Neural cell (in vitro differentiated cells): ENCODE results near the gene NXPE1. TPM values are rescaled to one million over a fixed set of nuclear protein-coding genes. Genes with fewer than 3 reads are reported as not detected.

Experiments used
- H2AFZ ChIP-seq: fragments of 200-600, 300-800 bp; sonication (generic), shearing (Covaris generic); 2 replicates; pipeline ENCODE4 v1.6.0; 2014; ENCODE audit warnings: low read depth, mild to moderate bottlenecking, antibody characterized with exemption, low read length, moderate library complexity
- H3F3A ChIP-seq: fragments of 200-600 bp; shearing (Covaris generic); 2 replicates; pipeline ENCODE4 v1.6.1; 2016; ENCODE audit warnings: mild to moderate bottlenecking, moderate library complexity, mixed read lengths, antibody characterized with exemption, low read length; ENCODE audit not compliant: insufficient read depth, poor library complexity, severe bottlenecking
- H3K27ac ChIP-seq: fragments of 200-600, 300-800 bp; sonication (generic), shearing (Covaris generic); 2 replicates; pipeline ENCODE4 v1.5.1; 2014; ENCODE audit warnings: mild to moderate bottlenecking, low read length, moderate library complexity
- H3K27me3 ChIP-seq: fragments of 300-800, 200-600 bp; sonication (generic), shearing (Covaris generic); 2 replicates; pipeline ENCODE4 v1.6.0; 2014; ENCODE audit warnings: mild to moderate bottlenecking, low read depth, low read length, moderate library complexity; ENCODE audit not compliant: insufficient read depth
- H3K36me3 ChIP-seq: fragments of 300-800, 200-600 bp; sonication (generic), shearing (Covaris generic); 2 replicates; pipeline ENCODE4 v1.5.1; 2014; ENCODE audit warnings: mild to moderate bottlenecking, antibody characterized with exemption, low read length, moderate library complexity; ENCODE audit not compliant: insufficient read depth
- H3K4me2 ChIP-seq: fragments of 300-800, 200-600 bp; sonication (generic), shearing (Covaris generic); 2 replicates; pipeline ENCODE4 v1.6.0; 2014; ENCODE audit warnings: mild to moderate bottlenecking, low read length
- H3K4me3 ChIP-seq: fragments of 300-800, 200-600 bp; sonication (generic), shearing (Covaris generic); 2 replicates; pipeline ENCODE4 v1.5.1; 2014; ENCODE audit warnings: mild to moderate bottlenecking, low read length, moderate library complexity
- H3K79me2 ChIP-seq: fragments of 200-600 bp; shearing (Covaris generic); replicated peaks from 2 replicates; pipeline ENCODE4 v1.6.0; 2014; ENCODE audit warnings: mild to moderate bottlenecking, low read length, moderate library complexity; ENCODE audit not compliant: insufficient read depth
- H3K9ac ChIP-seq: fragments of 300-800, 200-600 bp; sonication (generic), shearing (Covaris generic); 2 replicates; pipeline ENCODE4 v1.6.1; 2016; ENCODE audit warnings: mild to moderate bottlenecking, low read length, mixed read lengths
- H3K9me2 ChIP-seq: fragments of 200-600 bp; shearing (Covaris generic); 2 replicates; pipeline ENCODE4 v1.6.1; 2016; ENCODE audit warnings: mild to moderate bottlenecking, low read length, mixed read lengths; ENCODE audit not compliant: insufficient read depth
- H3K9me3 ChIP-seq: fragments of 200-600, 300-800 bp; sonication (generic), shearing (Covaris generic); 2 replicates; pipeline ENCODE4 v1.6.1; 2016; ENCODE audit warnings: mild to moderate bottlenecking, mixed run types, low read length, moderate library complexity, mixed read lengths
- H4K20me1 ChIP-seq: fragments of 200-600 bp; shearing (Covaris generic); 2 replicates; pipeline ENCODE4 v1.6.1; 2016; ENCODE audit warnings: mild to moderate bottlenecking, mixed run types; ENCODE audit not compliant: insufficient read depth
- EP300 ChIP-seq: fragments of 450-650 bp; conservative IDR thresholded peaks from 2 replicates; pipeline ENCODE4 v1.6.1; 2014; ENCODE audit warnings: antibody characterized with exemption, mild to moderate bottlenecking, moderate library complexity; ENCODE audit not compliant: poor library complexity, severe bottlenecking
- EZH2 ChIP-seq: fragments of 200-600, 300-800 bp; shearing (Covaris generic), sonication (generic); IDR thresholded peaks from 2 replicates; pipeline ENCODE4 v1.6.1; 2014; ENCODE audit warnings: antibody characterized with exemption, low read length, borderline replicate concordance, mild to moderate bottlenecking; ENCODE audit not compliant: insufficient read depth, poor library complexity, severe bottlenecking
- MXI1 ChIP-seq: fragments of 450-650 bp; conservative IDR thresholded peaks from 2 replicates; pipeline ENCODE4 v1.6.1; 2014; ENCODE audit warnings: antibody characterized with exemption, mild to moderate bottlenecking; ENCODE audit not compliant: poor library complexity, severe bottlenecking
- POLR2AphosphoS5 ChIP-seq: IDR thresholded peaks from 2 replicates; pipeline ENCODE4 v1.6.1; 2012
- RAD21 ChIP-seq: fragments of 450-650 bp; conservative IDR thresholded peaks from 2 replicates; pipeline ENCODE4 v1.6.1; 2014; ENCODE audit warnings: antibody characterized with exemption, mild to moderate bottlenecking, moderate library complexity
- SMC3 ChIP-seq: fragments of 450-650 bp; conservative IDR thresholded peaks from 2 replicates; pipeline ENCODE4 v1.6.1; 2014; ENCODE audit warnings: antibody characterized with exemption, mild to moderate bottlenecking, moderate library complexity; ENCODE audit not compliant: poor library complexity
- TAF1 ChIP-seq: IDR thresholded peaks from 2 replicates; pipeline ENCODE4 v1.6.1; 2012; ENCODE audit warnings: low read depth
- polyA plus RNA-seq: library from polyadenylated mRNA; depleted of rRNA; stranded (reverse); fragments of >200 nt; gene quantifications from 2 replicates; pipeline ENCODE4 v1.2.3, GENCODE V29; 2014
- TF ChIP-seq, protein P1 (sequence below): fragments of 450-650 bp; IDR thresholded peaks from 2 replicates; pipeline ENCODE4 v1.5.1; 2014; ENCODE audit warnings: antibody characterized with exemption, mild to moderate bottlenecking, moderate library complexity; ENCODE audit not compliant: poor library complexity, severe bottlenecking
- TF ChIP-seq, protein P2 (sequence below): IDR thresholded peaks from 2 replicates; pipeline ENCODE4 v1.6.1; 2012; ENCODE audit warnings: borderline replicate concordance

The NXPE1 gene
- polyA plus RNA-seq, 1 donor from 2014 or later: not detected

DNA sequence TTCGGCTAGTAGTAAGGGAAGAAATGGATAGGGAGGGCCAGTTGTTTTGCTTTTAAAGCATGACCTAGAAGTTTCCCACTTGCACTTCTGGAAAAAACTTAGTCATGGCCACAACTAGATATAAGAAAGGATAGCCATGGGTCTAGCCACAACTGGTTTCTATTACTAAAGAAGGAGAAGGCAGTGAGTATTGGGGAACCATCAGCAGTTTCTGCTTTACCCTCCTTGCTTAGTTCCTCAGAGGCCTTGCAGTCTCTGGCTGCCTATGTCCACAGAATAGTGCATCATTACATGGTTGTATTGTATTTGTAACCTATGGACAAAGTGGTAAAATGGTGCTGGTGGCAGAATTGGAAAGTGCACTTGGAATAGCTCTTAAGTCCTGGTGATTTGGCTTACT, 35.6 kb downstream of the NXPE1 start:
- H3K27ac ChIP-seq: no peak overlapping the region
- no peaks in the 10 kb centered on the region for H3K36me3 ChIP-seq
- H3K9ac ChIP-seq: no peak overlapping the region
- H3K4me2 ChIP-seq: no peak overlapping the region
- H2AFZ ChIP-seq: no peak overlapping the region
- no peak overlapping the region for H3K4me3 ChIP-seq
- no peaks in the 10 kb centered on the region for H3K9me3 ChIP-seq
- H3K79me2 ChIP-seq: no peaks in the 10 kb centered on the region
- H3F3A ChIP-seq: no peaks in the 10 kb centered on the region
- no peaks in the 10 kb centered on the region for H4K20me1 ChIP-seq
- H3K27me3 ChIP-seq: no peaks in the 10 kb centered on the region
- no peaks in the 10 kb centered on the region for H3K9me2 ChIP-seq
- no peak for TF ChIP-seq RAD21
- TF ChIP-seq EZH2: no peak
- TF ChIP-seq MXI1: no peak
- no peak for TF ChIP-seq EP300
- TF ChIP-seq, protein P1, sequence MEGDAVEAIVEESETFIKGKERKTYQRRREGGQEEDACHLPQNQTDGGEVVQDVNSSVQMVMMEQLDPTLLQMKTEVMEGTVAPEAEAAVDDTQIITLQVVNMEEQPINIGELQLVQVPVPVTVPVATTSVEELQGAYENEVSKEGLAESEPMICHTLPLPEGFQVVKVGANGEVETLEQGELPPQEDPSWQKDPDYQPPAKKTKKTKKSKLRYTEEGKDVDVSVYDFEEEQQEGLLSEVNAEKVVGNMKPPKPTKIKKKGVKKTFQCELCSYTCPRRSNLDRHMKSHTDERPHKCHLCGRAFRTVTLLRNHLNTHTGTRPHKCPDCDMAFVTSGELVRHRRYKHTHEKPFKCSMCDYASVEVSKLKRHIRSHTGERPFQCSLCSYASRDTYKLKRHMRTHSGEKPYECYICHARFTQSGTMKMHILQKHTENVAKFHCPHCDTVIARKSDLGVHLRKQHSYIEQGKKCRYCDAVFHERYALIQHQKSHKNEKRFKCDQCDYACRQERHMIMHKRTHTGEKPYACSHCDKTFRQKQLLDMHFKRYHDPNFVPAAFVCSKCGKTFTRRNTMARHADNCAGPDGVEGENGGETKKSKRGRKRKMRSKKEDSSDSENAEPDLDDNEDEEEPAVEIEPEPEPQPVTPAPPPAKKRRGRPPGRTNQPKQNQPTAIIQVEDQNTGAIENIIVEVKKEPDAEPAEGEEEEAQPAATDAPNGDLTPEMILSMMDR: no peak
- no peak for TF ChIP-seq SMC3
- TF ChIP-seq, protein P2, sequence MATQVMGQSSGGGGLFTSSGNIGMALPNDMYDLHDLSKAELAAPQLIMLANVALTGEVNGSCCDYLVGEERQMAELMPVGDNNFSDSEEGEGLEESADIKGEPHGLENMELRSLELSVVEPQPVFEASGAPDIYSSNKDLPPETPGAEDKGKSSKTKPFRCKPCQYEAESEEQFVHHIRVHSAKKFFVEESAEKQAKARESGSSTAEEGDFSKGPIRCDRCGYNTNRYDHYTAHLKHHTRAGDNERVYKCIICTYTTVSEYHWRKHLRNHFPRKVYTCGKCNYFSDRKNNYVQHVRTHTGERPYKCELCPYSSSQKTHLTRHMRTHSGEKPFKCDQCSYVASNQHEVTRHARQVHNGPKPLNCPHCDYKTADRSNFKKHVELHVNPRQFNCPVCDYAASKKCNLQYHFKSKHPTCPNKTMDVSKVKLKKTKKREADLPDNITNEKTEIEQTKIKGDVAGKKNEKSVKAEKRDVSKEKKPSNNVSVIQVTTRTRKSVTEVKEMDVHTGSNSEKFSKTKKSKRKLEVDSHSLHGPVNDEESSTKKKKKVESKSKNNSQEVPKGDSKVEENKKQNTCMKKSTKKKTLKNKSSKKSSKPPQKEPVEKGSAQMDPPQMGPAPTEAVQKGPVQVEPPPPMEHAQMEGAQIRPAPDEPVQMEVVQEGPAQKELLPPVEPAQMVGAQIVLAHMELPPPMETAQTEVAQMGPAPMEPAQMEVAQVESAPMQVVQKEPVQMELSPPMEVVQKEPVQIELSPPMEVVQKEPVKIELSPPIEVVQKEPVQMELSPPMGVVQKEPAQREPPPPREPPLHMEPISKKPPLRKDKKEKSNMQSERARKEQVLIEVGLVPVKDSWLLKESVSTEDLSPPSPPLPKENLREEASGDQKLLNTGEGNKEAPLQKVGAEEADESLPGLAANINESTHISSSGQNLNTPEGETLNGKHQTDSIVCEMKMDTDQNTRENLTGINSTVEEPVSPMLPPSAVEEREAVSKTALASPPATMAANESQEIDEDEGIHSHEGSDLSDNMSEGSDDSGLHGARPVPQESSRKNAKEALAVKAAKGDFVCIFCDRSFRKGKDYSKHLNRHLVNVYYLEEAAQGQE: no peak
- TF ChIP-seq POLR2AphosphoS5: no peak
- no peak for TF ChIP-seq TAF1

DNA sequence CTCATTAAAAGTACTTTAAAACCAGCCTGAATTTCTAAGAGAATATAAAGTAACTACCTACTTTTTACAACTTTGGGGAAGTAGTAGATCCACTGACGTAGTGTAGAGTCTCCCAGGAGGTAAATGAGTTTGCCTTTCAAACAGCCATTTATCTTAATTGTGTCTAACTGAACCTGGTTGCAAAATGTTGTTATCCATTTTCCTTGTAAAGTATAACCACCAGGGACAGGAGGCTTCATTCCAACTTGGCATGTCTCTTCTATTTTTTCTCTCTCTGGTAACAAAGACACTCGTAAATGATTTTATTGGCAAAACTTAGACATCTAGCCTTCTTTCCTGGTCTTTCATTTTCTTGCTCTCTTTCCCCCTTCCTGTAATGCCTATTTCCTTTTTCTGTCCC, 36.9 kb downstream of the NXPE1 start:
- Histone ChIP-seq H3K9ac (no peak overlapping the region), H3K27me3 (no peaks in the 10 kb centered on the region), H4K20me1 (no peaks in the 10 kb centered on the region), H3K79me2 (no peaks in the 10 kb centered on the region), H2AFZ (no peak overlapping the region), H3K9me2 (no peaks in the 10 kb centered on the region), H3F3A (no peaks in the 10 kb centered on the region), H3K36me3 (no peaks in the 10 kb centered on the region), H3K4me3 (no peak overlapping the region), H3K27ac (no peak overlapping the region), H3K9me3 (no peaks in the 10 kb centered on the region), H3K4me2 (no peak overlapping the region)
- TF ChIP-seq POLR2AphosphoS5 (no peak), MXI1 (no peak), SMC3 (no peak), TAF1 (no peak), RAD21 (no peak), EP300 (no peak), EZH2 (no peak)
- TF ChIP-seq, protein P2: no peak
- TF ChIP-seq, protein P1: no peak
